Smooth muscle cell of the brain vasculature (primary cell): ENCODE results near the gene GMPPB.

ENCODE experiments used
- DNase-seq: peaks from one replicate; pipeline ENCODE4 v3.0.0-alpha.2; 2012; ENCODE audit warnings: low read depth, low spot score

Gene GMPPB

DNA sequence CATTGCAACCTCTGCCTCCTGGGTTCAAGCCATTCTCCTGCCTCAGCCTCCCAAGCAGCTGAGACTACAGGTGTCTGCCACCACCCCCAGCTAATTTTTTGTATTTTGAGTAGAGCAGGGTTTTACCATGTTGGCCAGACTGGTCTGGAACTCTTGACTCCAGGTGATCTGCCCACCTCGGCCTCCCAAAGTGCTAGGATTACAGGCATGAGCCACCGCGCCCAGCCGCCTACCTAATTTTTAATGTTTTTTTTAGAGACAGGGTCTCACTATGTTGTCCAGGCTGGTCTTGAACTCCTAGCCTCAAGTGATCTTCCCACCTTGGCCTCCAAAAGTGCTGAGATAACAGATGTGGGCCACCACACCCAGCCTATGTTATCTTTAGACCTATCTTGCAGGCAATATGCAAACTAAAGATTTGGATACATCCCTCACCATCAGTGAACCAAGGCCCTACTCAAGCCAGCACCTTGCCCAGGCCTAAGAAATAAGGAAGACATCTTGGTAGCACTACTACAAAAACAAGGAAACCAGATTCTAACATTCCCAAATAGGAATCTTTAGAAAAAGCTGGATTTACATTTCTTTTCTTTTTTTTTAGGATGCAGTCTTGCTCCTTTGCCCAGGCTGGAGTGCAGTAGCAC is 6.3 kb upstream of the GMPPB start:
- no peak for DNase-seq

DNA sequence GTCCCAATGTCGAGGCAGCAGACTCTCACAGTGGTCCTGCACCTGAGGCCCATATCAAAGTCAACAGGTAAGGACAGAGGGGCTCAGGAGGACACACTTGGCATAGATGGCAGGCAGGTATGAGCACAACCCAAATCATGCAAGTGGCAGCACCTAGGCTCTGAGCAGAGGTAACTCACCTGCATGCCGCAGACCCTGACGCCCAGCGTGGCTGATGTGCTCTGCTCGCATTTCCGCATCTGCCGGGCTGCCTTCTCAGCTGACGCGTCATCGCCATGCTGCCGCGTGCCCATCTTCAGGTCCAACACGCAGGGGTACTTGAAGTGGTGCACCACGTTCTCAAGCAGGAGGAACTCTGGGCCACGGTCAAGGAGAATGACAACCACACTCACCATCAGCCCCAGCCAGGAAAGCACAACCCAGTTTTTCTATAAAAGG is 4.2 kb upstream of the GMPPB start:
- DNase-seq: no peak

DNA sequence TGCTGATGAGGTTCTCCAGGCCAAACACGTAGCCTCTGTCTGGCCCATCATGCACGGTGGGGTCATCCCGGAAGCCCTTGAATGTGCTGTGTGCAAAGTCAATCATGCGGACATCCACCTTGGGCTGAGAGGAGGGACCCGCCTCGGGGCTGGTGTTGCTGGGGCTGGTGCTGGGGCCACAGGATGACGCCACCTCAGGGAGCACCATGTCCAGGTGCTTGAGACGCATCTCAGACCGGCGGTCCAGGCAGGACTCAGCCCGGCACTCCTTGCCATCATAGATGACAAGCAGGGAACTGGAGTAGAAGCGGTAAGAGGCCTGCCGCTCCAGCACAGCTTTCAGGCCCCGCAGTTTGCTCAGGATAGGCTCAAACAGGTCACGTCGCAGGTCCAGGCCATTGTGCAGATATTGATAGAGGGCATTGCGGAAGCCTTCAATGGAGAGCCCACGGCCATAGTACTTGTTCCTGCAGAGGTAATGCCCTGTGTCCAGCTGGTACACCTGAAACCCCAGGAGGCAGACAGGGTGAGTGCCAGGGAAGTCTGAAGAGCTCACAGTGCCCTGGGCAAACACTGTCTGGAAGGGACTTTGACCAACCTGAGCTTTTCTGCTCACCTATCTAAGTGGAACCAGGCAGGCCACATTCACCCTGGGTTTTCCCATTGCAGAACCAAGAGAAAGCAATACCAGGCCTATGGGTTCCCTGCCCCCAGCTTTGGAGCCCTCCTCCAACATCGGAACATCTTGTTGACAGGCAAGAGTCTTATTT is 3.6 kb upstream of the GMPPB start:
- no peak for DNase-seq

DNA sequence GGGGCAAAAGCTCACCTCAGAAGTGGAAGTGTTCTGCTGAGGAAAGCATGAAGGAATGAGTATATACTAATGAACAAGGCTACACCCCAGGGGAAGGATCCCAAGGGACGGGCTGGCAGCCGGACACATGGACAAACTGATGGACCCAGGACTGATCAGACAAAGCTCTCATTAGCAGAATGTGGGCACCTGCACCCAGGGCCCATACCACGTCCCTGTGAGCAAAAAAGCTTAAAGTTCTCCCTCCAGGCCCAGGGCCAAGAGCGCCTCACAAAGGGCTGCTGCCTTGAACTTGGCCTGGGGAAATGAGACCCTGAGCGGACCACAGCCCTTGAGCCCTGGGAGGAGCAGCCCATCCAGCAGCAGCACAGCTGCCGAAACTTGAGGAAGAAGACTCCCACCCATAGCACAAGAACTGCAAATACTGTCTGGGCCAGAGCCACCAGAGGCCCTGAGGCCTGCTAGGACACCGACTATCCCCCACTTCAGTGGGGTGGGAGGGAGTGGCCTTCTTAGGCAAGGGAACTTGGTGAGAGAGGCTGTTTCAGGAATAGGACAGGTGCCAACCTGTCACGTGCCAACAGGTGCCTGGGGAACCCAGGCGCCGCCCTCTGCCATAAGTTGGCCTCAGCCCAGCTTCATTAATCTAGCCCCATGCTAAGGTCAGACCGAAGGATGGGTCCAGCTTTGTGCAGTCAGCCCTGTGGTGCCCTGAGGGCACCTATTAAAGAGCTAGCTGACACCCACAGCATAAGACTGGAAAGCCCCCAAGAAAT is 2.3 kb upstream of the GMPPB start:
- no peak for DNase-seq

DNA sequence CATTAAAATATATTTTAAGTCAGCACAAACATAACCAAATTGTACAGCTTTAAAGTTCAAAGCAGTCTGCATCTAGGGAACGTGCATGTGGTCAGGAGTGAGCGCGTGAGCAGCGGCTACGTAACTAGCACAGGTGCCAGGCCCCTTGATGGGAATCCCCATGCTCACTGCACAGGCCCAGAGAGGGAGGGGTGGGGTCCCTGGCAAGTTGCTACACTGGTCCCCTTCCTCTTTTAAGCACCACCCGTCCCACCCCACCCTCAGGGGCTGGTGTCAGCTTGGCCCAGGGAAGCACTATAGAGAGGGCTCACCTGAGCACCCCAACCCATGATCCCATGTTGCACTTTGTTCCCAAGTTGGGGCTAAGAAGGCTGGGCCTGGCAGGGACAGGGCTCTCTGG is 835 bp upstream of the GMPPB start:
- DNase-seq: no peak

DNA sequence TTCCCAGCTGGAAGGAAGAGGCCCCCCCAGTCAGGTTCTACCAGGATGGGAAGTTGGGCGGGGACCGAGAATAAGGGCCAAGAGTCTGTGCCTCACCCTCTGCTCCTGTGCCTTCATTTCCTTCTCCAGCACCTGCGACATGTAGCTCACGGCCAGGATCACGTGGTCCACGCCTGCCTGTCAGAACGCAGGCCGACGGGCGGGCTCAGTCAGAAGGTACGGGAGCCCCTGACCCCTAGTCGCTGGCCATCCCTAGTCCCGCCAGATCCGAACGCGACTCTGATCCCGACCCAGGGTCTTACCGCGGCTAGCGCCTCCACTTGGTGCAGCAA is 489 bp downstream of the GMPPB start:
- DNase-seq: no peak

DNA sequence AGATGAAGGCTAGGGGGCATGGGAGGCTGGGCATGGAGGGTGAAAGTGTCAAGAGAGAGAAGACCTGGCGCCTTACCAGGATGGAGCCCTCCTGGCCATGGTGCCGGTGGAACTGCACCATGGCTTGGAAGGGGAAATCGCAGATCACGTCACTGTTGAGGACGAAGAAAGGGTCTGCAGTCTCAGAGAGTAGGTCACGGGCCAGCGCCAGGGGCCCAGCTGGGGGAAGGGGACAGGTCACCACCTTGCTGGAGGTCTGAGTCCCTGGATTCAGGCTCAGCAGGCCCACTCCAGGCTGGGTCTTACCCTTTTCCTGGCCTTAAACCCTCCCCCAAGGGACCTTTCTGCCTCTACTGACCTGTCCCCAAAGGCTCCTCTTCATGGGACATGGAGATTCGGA is 855 bp downstream of the GMPPB start:
- DNase-seq: no peak

DNA sequence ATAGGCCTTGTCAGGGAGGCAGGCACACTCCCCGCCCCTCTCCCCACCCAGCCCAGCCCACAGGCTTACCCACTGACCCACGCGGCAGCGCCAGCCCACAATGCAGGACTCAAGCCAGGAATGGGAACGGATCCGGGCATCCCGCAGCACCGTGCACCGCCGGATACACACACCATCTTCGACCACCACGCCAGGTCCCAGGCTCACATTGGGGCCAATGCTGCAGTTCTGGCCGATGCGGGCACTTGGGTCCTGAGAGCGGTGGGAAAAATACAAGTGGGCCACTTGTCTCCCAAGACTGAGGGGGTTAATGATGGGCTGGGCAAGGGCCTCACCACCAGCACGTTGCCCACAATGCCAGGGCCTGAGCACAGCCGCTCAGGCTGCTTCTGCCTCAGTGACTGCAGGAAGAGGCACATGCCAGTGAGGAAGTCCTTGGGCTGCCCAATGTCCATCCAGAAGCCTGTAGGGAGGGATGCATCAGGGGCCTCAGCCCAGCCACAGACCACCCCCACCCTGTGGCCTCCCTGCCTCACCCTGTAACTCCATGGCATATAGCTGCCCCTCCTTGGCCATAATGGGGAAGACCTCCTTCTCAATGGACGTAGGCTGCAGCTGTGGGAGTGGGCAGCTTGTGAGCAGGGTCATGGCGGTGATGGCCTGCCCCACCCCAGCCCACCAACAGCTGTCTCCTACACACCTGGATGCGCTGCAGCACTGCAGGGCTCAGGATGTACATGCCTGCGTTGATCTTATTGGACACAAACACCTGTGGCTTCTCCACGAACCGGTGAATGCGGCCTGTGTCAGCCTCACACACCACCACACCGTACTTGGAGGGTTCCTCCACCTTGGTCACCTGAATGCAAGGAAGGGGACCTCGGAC is 1.6 kb downstream of the GMPPB start:
- DNase-seq: no peak

DNA sequence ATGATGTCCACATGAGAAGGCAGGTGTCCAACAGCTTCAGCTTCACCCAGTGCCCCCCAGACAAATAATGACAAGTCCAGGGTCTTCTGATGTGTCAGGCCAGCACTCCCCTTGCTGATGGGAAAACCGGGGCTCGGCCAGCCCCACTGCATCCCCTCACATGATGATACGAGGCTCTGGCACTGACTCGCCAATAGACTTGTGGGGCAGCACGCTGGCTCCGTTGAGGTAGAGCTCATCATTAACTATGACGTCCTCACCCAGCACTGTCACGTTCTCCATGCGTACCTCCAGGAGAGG is 2.2 kb downstream of the GMPPB start:
- DNase-seq: no peak

DNA sequence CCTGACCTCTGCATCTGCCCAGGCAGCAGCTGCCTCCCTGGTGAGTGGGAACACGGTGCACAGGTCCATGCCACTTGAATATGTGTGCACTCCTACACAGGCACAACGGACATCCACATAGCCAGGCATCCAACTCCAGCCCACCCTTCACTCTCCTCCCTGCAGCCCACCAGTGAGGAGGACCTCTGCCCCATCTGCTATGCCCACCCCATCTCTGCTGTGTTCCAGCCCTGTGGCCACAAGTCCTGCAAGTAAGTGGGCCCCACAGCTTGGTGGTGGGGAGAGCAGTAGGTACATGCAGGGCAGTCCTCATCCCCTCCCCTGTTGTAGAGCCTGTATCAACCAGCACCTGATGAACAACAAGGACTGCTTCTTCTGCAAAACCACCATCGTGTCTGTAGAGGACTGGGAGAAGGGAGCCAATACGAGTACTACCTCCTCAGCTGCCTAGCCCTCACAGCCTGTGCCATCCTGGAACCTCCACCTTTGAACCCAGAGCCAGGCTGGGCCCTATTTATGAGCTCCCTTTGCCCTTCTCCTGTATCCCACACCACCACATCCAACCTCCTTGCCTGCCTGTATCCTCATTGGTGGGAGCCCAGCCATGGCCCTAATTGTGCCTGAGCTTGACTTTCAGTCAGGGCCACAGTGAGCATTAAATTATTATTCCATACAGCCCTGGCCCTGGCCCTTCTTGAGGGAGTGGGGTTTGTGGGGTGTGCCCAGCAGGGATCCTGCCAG is 2.7 kb downstream of the GMPPB start:
- no peak for DNase-seq

DNA sequence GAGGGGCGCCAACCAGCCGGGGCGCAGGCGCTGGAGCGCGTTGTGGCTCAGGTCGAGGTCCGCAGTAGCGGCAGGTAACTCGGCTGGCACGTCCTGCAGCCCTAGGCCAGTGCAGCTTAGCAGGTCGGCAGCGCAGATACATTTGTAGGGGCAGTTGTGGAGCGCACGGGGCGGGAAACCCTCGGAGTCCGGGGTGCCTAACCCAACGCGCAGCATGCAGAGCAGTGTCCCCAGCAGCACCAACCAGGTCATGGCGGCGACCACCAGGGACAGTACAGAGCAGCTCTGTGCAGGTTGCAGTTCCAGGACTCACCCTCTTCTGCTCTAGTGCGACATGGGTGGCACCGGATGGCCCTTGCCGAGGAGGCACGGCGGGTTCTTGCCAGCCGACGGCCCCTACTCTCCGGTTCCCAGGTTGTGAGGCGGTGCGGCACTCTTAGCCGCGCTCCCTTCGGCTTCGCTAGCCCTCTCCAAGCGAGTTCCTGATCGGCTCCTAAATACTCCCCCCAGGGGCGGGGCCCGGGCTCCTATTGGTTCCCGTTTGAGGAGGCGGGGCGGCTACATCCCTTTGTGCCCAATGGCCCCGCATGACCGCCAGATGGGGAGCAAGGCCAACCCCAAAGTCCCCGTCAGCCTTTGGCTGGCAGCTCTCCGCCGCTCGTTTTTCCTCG is 4.4 kb downstream of the GMPPB start, which contains the start of gene AMIGO3:
Gene AMIGO3 (minus strand): TSS at position 471 of the 671 bp plus-strand sequence. CDS start 219 bp downstream, at position 252.
- DNase-seq: peak; percentile 79

DNA sequence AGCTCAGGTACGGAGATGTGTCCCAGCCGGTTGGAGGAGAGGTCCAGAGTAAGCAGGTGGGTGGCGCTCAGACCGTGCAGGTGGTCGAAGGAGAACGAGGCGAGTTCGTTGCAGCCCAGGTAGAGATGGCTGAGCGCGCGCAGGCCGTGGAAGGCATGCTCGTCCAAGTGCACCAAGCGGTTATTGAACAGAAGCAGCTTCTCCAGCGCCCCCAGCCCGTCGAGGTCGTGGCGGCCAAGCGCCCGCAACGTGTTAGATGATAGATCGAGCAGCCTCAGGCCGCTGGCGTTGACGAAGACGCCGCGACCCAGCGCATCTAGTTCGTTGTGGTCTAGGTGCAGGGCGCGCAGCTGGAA is 4.9 kb downstream of the GMPPB start:
- DNase-seq: no peak

DNA sequence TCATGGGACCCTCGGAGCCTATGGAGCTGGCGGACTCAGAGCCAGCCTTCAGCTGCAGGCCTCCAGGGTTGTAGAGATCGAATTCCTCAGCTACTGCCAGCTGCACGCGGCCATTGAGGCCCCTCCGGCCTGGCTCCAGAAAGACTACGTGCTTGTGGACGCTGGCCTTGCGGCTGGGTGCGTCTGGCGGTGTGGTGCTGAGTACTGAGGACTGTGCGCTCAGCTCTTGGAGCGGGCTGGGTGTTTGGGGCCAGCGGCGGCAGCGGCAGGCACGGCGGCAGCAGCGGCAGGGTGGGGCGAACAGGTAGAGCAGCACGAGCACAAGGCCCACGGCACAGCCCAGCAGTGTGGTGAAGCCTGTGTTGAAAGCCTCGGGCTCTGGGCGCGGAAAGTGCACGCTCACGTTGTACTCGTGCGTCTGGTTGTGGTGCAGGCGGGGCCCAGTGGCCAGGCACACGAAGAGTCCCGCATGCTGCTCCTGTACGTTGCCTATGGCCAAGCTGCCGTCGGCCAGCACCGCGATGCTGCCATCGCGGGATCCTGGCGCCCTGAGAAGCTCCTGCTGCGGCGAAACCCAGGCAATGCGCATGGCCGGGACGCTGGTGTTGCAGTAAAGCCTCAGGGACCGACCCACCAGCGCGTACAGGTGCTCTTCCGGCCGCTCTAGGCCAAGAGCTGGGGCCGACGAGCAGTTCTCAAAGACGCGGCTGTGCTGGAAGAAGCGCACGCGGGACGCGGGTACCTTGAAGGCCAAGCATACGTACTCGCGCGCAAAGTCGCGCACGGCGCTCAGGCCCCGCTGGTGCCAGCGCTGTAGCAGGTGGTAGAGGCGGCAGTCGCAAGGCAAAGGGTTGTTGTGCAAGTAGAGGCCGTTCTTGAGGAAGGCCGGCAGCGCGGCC is 5.5 kb downstream of the GMPPB start:
- no peak for DNase-seq

DNA sequence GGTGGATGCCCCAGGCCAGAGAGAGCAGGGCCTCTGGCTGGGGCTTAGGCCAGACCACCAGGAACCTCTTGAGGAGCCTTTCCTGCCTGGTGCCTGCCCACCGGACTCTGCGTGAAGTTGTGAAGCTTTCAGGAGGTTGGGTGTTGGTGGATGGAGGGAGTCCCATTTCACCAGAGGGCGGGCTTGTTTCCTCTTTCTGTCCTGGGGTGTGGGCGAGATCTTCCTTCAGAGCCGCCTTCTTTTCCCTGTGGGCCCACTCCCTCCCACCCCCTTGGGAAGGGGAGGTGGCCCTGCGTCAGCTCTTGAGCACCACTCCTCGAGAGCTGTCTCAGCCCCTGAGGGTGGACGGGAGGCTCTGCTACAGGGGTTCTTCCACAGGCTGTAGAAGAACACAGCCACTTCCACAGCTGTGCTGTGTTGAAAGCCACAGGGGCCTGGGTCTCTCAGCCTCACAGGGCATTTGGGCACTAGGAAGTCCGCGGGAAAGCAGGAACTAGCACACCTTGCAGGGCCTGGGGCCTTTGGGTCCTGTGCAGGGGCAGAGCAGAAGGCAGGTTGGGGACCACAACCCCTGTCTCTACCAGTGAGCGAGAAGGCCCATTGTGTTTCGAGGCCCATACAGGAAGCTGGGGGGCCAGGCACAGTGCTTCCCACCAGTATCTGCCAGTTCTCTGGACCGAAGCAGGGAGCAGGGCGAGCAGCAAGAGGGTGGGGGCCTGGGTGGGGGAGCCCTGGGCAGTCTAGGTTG is 6.4 kb downstream of the GMPPB start:
- DNase-seq: no peak

DNA sequence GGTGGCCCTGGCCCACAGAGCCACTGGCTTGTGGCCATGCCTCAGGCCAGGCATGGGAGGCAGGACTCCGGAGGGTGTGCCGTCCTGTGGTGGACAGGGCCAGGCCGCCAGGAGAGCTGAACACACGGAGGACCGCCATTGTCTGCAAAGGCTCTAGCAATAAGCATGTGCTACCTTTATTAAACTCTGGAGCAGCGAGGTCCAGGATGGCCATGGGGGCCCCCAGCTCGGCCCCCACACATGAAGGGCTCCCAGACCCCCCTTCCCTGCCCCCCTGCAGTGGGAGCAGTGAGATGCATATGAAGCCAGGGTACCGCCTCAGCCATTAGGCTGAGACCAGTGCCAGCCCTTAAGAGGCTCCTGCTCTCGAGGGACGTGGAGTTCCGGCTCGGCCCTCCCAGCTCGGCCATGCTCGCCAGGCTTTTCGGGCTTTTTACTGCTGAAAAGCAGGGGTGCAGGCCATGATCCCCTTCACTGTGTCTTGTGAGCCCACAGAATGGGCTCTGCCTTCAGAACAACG is 7.0 kb downstream of the GMPPB start:
- no peak for DNase-seq

DNA sequence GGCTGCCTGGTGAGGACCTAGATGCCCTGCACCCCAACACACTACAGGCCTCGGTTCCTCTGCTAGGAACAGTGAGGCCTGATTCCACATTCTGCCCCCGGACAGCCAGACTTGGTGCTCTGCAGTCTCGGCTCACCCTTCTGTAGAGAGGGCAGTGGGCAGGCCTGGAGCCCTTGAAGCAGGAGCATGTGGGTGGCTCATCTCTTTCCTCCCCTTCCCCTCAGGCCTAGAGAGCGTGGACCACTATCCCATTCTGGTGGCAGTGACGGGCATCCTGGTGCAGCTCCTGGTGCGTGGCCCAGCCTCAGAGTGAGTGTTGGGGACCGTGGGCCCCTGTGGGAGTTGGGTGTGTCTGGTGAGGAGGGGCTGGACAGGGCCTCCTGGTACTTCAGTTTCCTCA is 7.6 kb downstream of the GMPPB start:
- DNase-seq: no peak

DNA sequence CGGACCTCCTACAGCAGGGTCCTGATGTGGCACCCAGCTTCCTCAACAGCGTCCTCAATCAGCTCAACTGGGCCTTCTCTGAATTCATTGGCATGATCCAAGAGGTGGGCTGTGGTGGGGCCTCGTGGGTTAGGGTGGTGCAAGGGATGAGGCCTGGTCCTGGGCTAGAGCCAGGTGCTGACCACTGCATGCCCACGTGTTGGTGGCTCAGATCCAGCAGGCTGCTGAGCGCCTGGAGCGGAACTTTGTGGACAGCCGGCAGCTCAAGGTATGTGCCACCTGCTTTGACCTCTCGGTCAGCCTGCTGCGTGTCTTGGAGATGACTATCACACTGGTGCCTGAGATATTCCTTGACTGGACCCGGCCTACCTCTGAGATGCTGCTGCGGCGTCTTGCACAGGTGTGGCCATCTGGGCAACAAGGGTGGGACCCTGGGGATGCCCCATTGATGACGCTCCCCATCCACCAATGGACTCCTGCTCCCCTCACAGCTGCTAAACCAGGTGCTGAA is 8.1 kb downstream of the GMPPB start:
- no peak for DNase-seq

DNA sequence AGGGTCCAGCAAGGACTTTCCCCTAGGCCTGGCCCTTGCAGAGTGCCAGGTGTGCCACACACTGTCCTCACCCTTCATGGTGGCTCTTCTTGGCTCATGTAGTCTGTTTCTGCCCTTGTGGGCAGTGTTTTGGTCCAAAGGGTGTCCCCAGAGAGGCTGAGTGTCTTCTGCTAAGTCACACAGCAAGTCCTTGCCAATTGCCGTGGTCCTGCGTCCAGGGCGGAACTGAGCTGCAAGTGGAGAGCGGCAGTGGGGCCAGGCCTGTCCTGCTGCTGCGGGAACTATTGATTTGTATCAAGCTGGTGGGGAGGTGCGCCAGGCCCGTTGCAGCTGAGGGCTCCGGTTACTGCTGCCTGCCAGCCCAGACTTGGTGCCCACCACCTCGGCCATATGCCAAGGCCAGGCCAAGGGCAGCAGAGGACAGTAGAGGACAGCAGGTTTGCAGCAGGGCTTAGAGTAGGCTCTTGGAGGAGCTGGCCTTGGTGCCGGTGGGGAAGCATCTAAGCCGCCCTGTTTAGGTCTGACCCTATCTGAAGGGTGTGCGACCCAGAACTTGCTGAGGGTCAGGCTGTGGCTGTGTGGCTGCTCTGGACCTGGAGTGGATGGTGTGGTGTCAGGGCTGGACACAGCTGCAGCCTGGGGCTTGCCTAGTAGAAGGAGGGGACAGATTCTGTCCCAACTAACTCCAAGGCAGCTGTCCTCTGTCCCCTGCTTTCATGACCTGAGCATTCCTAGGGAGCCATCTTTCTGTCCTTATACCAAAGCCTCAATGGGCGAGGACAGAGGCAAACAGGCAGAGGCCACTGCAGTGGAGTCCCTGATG is 8.8 kb downstream of the GMPPB start:
- DNase-seq: no peak
